ENCODE results near the gene LY6G6D. TPM values are rescaled to one million over a fixed set of nuclear protein-coding genes. Genes with fewer than 3 reads are reported as not detected.

LY6G6D gene
- total and polyA plus RNA-seq, 2 of the 13 experiments (the other 11 are each of a cell fraction or from before 2014, with no cell fraction given): not detected

GRCh38 chr6:31765910-31766794, 51.0 kb downstream of the LY6G6D start (continued):
- TF ChIP-seq AKNA (CRISPR knock-in tag; IDR thresholded peaks at IDR 0.05; ENCODE audit: borderline replicate concordance) (0 out of 2 replicates have a peak, but pooled peaks have one; percentile 30), ZNF256 (CRISPR knock-in tag; conservative IDR thresholded peaks at IDR 0.05) (0 out of 2 replicates have a peak, but pooled peaks have one; percentile 59), SPEN (CRISPR knock-in tag; IDR thresholded peaks at IDR 0.05; ENCODE audit: low read depth) (no peak), MYC (CRISPR knock-in tag; IDR thresholded peaks at IDR 0.05; ENCODE audit: borderline replicate concordance) (peak; percentile 60; the same call in 1 of the 2 replicates), NONO (IDR thresholded peaks at IDR 0.05) (no peak), NONO (CRISPR knock-in tag; conservative IDR thresholded peaks at IDR 0.05) (0 out of 2 replicates have a peak, but pooled peaks have one; percentile 23), PRDM4 (CRISPR knock-in tag; IDR thresholded peaks at IDR 0.05; ENCODE audit: borderline replicate concordance) (no peak), ZSCAN20 (CRISPR knock-in tag; IDR thresholded peaks at IDR 0.05; ENCODE audit: borderline replicate concordance) (0 out of 2 replicates have a peak, but pooled peaks have one; percentile 47), BATF2 (CRISPR knock-in tag; IDR thresholded peaks at IDR 0.05) (0 out of 2 replicates have a peak, but pooled peaks have one; percentile 33), XRCC5 (optimal IDR thresholded peaks at IDR 0.05; ENCODE audit: low read length) (no peak), THAP7 (CRISPR knock-in tag; IDR thresholded peaks at IDR 0.05) (0 out of 2 replicates have a peak, but pooled peaks have one; percentile 58), SAP130 (CRISPR knock-in tag; IDR thresholded peaks at IDR 0.05; ENCODE audit: low read depth) (peak; percentile 79), FOXP1 (IDR thresholded peaks at IDR 0.05) (no peak), FOXP1 (CRISPR knock-in tag; IDR thresholded peaks at IDR 0.05) (no peak), ZGPAT (CRISPR knock-in tag; IDR thresholded peaks at IDR 0.05) (0 out of 2 replicates have a peak, but pooled peaks have one; percentile 39), ZNF446 (CRISPR knock-in tag; IDR thresholded peaks at IDR 0.05) (peak; percentile 9; the same call in 1 of the 2 replicates)

Data from HepG2 (cell line).